ENCODE results near the gene MFRP. TPM values are rescaled to one million over a fixed set of nuclear protein-coding genes. Genes with fewer than 3 reads are reported as not detected.

MFRP gene
- total RNA-seq (not detected), polyA plus RNA-seq (under 1 TPM in 2 of 3 donors, not detected in 1; 0.01 to 0.05 TPM)
- long read RNA-seq, donor 1, partial matches to known transcripts, result 1 of 1 reads
- long read RNA-seq, donor 1, other reads (novel, unspliced or antisense), result 0 of 1 reads
- long read RNA-seq, donor 2, result 0 reads

GRCh38 chr11:119346605-119347004, at the start of gene MFRP:
TSS of gene MFRP (minus strand) at chr11:119346705. CDS start at chr11:119346513, 192 bp downstream.
- 49 to 78% (median 58%) methylated on average over 6 of the region's 6 CpGs for WGBS, 3 donors
- no peaks in the 10 kb centered on the region for H3K27me3 ChIP-seq (ENCODE audit: insufficient read depth in 3 of 3, low read length in 2 of 3)
- no peak for ATAC-seq
- no peak for TF ChIP-seq CTCF (IDR thresholded peaks at IDR 0.05)
- H3K36me3 ChIP-seq (ENCODE audit: insufficient read depth in 1 of 2, low read depth in 1 of 2), result no peaks in the 10 kb centered on the region
- no peaks in the 10 kb centered on the region for H3K9me3 ChIP-seq
- DNase-seq, result no peak
- no peak within 1 kb of the TSS for H3K27ac ChIP-seq
- no peaks in the 10 kb centered on the region for H3K4me1 ChIP-seq
- intact Hi-C loops (cut with DNase I), result no loop called here
- no peak within 1 kb of the TSS for H3K4me3 ChIP-seq

- H3K4me1 ChIP-seq, result no peaks in the 10 kb centered on the region
- no peak for TF ChIP-seq CTCF (IDR thresholded peaks at IDR 0.05)
- WGBS, 3 donors, result 86 to 88% (median 87%) methylated on average over 7 of the region's 7 CpGs
- H3K9me3 ChIP-seq, result no peaks in the 10 kb centered on the region
- DNase-seq, result no peak
- no peak for ATAC-seq
- no peaks in the 10 kb centered on the region for H3K27me3 ChIP-seq (ENCODE audit: insufficient read depth in 3 of 3, low read length in 2 of 3)
- H3K27ac ChIP-seq, result no peak overlapping the region
- no peak overlapping the region for H3K4me3 ChIP-seq
- no peaks in the 10 kb centered on the region for H3K36me3 ChIP-seq (ENCODE audit: insufficient read depth in 1 of 2, low read depth in 1 of 2)
- intact Hi-C loops (cut with DNase I), result no loop called here
These were observed 44.8 kb upstream of the MFRP start for GRCh38 chr11:119391275-119391674.

- H3K9me3 ChIP-seq, result no peaks in the 10 kb centered on the region
- TF ChIP-seq CTCF (IDR thresholded peaks at IDR 0.05), result peak; percentile 10
- DNase-seq (no peak), ATAC-seq (no peak)
- no peaks in the 10 kb centered on the region for H3K36me3 ChIP-seq (ENCODE audit: insufficient read depth in 1 of 2, low read depth in 1 of 2)
- H3K4me3 ChIP-seq, result no peak overlapping the region
- WGBS, 3 donors, result 77 to 82% (median 79%) methylated on average over 5 of the region's 5 CpGs
- no peaks in the 10 kb centered on the region for H3K27me3 ChIP-seq (ENCODE audit: insufficient read depth in 3 of 3, low read length in 2 of 3)
- no peaks in the 10 kb centered on the region for H3K4me1 ChIP-seq
- no peak overlapping the region for H3K27ac ChIP-seq
- intact Hi-C loops (cut with DNase I), result loop anchor here in 1 of 2 donors (10.0 kb wide), 1 partner anchor 85 kb away; no protein-coding TSS in a partner anchor
These were observed 43.2 kb upstream of the MFRP start for GRCh38 chr11:119389611-119390254.

- H3K27me3 ChIP-seq (ENCODE audit: insufficient read depth in 3 of 3, low read length in 2 of 3), result no peaks in the 10 kb centered on the region
- H3K36me3 ChIP-seq (ENCODE audit: insufficient read depth in 1 of 2, low read depth in 1 of 2), result no peaks in the 10 kb centered on the region
- H3K9me3 ChIP-seq, result no peaks in the 10 kb centered on the region
- 88 to 90% (median 88%) methylated on average over 7 of the region's 7 CpGs for WGBS, 3 donors
- intact Hi-C loops (cut with DNase I), result loop anchor here in 1 of 2 donors (10.0 kb wide), 1 partner anchor 87 kb away; no protein-coding TSS in a partner anchor
- no peaks in the 10 kb centered on the region for H3K4me1 ChIP-seq
- ATAC-seq, result no peak
- TF ChIP-seq CTCF (IDR thresholded peaks at IDR 0.05), result no peak
- DNase-seq, result no peak
- H3K4me3 ChIP-seq, result no peak overlapping the region
- no peak overlapping the region for H3K27ac ChIP-seq
These were observed 41.6 kb upstream of the MFRP start for GRCh38 chr11:119388103-119388502.
